Endothelial cell (in vitro differentiated cells): ENCODE data around the gene SH3GL2. TPM values are rescaled to one million over a fixed set of nuclear protein-coding genes. Genes with fewer than 3 reads are reported as not detected.

ENCODE experiments used
- DNase-seq: peaks from one replicate; pipeline ENCODE4 v3.0.0; 2021; ENCODE audit warnings: low spot score
- H3K27ac Mint-ChIP-seq: one replicate; pipeline ENCODE4 v1.8.0; 2021; ENCODE audit warnings: mixed read lengths, inconsistent platforms; ENCODE audit not compliant: unreplicated experiment
- H3K27me3 Mint-ChIP-seq: one replicate; pipeline ENCODE4 v1.8.0; 2021; ENCODE audit warnings: mild to moderate bottlenecking, moderate library complexity, mixed read lengths, inconsistent platforms; ENCODE audit not compliant: unreplicated experiment
- H3K36me3 Mint-ChIP-seq: one replicate; pipeline ENCODE4 v1.8.0; 2021; ENCODE audit warnings: mild to moderate bottlenecking, low read depth, mixed read lengths, inconsistent platforms; ENCODE audit not compliant: unreplicated experiment
- H3K4me1 Mint-ChIP-seq: one replicate; pipeline ENCODE4 v1.8.0; 2021; ENCODE audit warnings: mild to moderate bottlenecking, mixed read lengths, inconsistent platforms; ENCODE audit not compliant: unreplicated experiment
- H3K4me3 Mint-ChIP-seq: one replicate; pipeline ENCODE4 v1.8.0; 2021; ENCODE audit warnings: mild to moderate bottlenecking, mixed read lengths, inconsistent platforms; ENCODE audit not compliant: unreplicated experiment
- H3K9me3 Mint-ChIP-seq: one replicate; pipeline ENCODE4 v1.8.0; 2021; ENCODE audit warnings: mixed read lengths, inconsistent platforms; ENCODE audit not compliant: unreplicated experiment
- CTCF ChIP-seq: fragments of 200-600 bp; sonication (generic); IDR thresholded peaks from one replicate; pipeline ENCODE4 v1.5.0; 2021; ENCODE audit warnings: antibody characterized with exemption; ENCODE audit not compliant: unreplicated experiment
- total RNA-seq: library from RNA; stranded (reverse); fragmentation: NEBNext Ultra II Directional; extraction: Animal tissue kit (Norgen Biotek cat#: 25700); gene quantifications from one replicate; pipeline ENCODE4 v1.2.1, GENCODE V29; 2021; ENCODE audit not compliant: unreplicated experiment

The SH3GL2 gene
- total RNA-seq, 1 donor from 2014 or later, result 1.6 TPM

DNA sequence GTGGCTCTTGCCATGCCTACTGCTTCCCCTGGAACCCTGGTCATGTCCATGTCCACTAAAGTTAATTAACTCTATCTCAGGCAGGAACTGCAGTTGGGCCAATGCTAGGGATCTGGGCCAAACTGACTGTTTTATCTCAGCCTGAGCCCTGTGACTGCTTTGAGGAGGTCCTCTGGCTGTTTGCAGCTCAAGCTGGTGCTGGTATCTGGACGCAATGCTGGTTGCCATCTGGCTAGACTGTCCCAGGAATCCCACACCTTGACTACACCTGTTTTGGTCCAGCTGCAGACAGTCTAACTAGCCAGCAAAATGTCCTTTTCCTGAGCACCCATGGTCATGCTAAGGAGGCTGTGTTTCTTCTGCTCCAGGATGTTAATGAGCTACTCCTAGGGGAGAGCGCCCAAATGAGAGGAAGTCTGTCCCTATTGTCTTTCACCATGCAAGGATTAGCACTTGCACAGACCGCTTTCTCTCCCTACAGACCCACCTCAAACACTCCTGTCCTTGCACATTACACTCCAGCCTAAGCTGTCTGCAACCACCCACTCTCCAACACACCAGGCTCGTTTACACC, 251.0 kb downstream of the SH3GL2 start:
- Mint-ChIP-seq H3K4me1 (peaks cover 3% of the 10 kb centered on the region), H3K27me3 (no peaks in the 10 kb centered on the region), H3K27ac (no peak overlapping the region), H3K4me3 (no peak overlapping the region), H3K9me3 (no peaks in the 10 kb centered on the region), H3K36me3 (no peaks in the 10 kb centered on the region)
- TF ChIP-seq CTCF, result no peak
- no peak for DNase-seq

DNA sequence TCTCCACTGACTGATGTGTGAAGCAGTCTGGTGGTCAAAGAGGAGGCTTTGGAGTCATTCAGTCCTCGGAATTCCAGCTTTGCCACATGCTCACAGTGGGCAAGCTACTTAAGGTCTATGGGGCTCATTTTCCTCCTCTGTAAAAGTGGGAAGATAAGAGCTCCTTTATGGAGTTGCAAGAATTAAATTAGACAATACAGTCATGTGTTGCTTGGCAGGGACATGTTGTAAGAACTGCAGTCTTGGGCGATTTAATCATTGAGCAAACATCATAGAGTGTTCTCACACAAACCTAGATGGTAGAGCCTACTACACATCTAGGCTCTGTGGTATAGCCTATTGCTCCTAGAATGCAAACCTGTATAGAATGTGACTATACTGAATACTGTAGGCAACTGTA, 253.9 kb downstream of the SH3GL2 start:
- Mint-ChIP-seq H3K36me3 (no peaks in the 10 kb centered on the region), H3K9me3 (no peaks in the 10 kb centered on the region), H3K27ac (no peak overlapping the region), H3K27me3 (peaks cover 2% of the 10 kb centered on the region), H3K4me1 (peaks cover 3% of the 10 kb centered on the region), H3K4me3 (no peak overlapping the region)
- no peak for DNase-seq
- TF ChIP-seq CTCF, result no peak

DNA sequence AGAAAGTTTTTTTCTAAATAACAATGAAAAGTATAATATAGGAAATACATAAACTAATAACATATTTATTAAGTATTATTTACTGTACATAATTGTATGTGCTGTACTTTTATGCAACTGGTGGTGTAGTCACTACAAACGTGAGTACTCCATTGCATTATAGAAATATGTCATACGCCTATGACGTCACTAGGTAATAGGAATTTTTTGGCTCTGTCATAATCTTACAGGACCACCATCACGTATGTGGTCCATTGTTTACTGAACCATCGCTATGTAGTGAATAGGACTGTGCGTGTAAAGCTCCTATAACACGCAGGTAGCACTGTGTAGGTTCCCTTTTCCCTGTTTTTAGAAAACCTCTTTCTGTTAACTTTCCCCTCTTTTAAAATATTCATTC, 255.0 kb downstream of the SH3GL2 start:
- peaks cover 7% of the 10 kb centered on the region for H3K27me3 Mint-ChIP-seq
- no peak overlapping the region for H3K27ac Mint-ChIP-seq
- H3K4me1 Mint-ChIP-seq, result peaks cover 9% of the 10 kb centered on the region
- DNase-seq, result no peak
- TF ChIP-seq CTCF, result no peak
- no peak overlapping the region for H3K4me3 Mint-ChIP-seq
- no peaks in the 10 kb centered on the region for H3K36me3 Mint-ChIP-seq
- no peaks in the 10 kb centered on the region for H3K9me3 Mint-ChIP-seq

DNA sequence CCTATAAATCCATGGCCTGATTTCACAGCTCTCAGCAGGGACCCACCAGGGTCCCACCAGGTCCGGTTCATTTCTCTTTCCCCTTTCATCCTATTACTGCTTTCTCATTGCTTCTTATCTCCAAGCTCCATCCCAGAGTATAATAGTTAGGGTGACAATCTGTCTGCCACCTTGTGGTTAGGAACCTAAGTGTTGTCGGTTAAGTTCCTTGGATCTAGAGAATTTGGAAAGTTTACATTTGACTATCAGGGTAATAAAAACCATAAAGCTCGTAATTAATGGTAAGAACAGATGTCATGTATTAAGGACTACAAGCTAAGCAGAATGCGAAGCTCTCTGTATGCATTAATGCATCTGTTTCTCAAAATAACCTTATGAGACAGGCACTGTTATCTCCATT, 259.1 kb downstream of the SH3GL2 start:
- TF ChIP-seq CTCF, result no peak
- Mint-ChIP-seq H3K36me3 (no peaks in the 10 kb centered on the region), H3K27me3 (peaks cover 9% of the 10 kb centered on the region), H3K4me1 (peaks cover 20% of the 10 kb centered on the region), H3K9me3 (no peaks in the 10 kb centered on the region), H3K4me3 (no peak overlapping the region), H3K27ac (no peak overlapping the region)
- no peak for DNase-seq

GRCh38 chr9:17839776-17840175, 260.9 kb downstream of the SH3GL2 start:
- H3K27me3 Mint-ChIP-seq, result peaks cover 9% of the 10 kb centered on the region
- H3K27ac Mint-ChIP-seq, result no peak overlapping the region
- H3K4me1 Mint-ChIP-seq, result peaks cover 17% of the 10 kb centered on the region
- H3K4me3 Mint-ChIP-seq, result no peak overlapping the region
- no peak for DNase-seq
- H3K9me3 Mint-ChIP-seq, result peaks cover 7% of the 10 kb centered on the region
- no peak for TF ChIP-seq CTCF
- peaks cover 3% of the 10 kb centered on the region for H3K36me3 Mint-ChIP-seq
